H1 (cell line): ENCODE data around the gene RAB11FIP3. TPM values are rescaled to one million over a fixed set of nuclear protein-coding genes. Genes with fewer than 3 reads are reported as not detected.

Experiments used
- TBP ChIP-seq: IDR thresholded peaks from 2 replicates; pipeline ENCODE4 v1.6.1; 2011; ENCODE audit warnings: low read depth, low read length, improper control_type of control experiment
- polyA plus RNA-seq, 7 experiments: library from polyadenylated mRNA; depleted of rRNA in 3 of 7; stranded (reverse) in 5 of 7; unstranded in 2 of 7; fragments of >200 nt in 5 of 7; fragments of 200-250 nt in 2 of 7; gene quantifications; 1 replicate in 5 of 7; 2 replicates in 1 of 7; 4 replicates in 1 of 7; pipeline versions ENCODE4 v1.2.1 to v1.2.3, GENCODE V29; 2011 to 2013; ENCODE audit warnings: missing spikeins in 2 of 7, mixed read lengths in 2 of 7
- total RNA-seq: library from RNA; stranded (reverse); fragmentation: NEBNext Ultra II Directional; extraction: Animal tissue kit (Norgen Biotek cat#: 25700); gene quantifications from 2 replicates; pipeline ENCODE4 v1.2.1, GENCODE V29; 2021

Gene RAB11FIP3
- total and polyA plus RNA-seq, 2 of the 8 experiments (the other 6 are each of a cell fraction or from before 2014, with no cell fraction given): 9.3 to 35.2 TPM

DNA sequence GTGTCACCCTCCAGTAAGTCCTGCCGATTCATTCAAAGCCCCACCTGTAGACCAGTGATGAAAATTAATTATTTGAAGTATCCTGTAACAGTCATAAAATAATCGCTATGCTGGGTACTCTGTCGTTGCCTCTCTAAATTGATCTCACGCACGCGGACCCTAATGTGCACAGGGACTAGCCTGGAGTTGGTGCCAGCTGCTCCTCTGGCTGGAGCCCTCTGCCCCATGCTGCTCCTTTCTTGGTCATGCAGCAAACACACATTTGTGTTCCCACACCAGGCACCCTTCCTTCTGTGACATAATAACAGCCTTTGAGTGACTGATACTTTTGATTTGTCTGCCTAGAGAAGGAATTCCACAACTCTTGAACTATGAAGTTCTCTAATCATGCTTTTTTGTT, 16.0 kb downstream of the RAB11FIP3 start (continued):
- TF ChIP-seq TBP: no peak
